ENCODE results near the gene GCLC.
"Not testable (repeated sequence)": the region's sequence is repeated elsewhere in the genome, so short reads cannot be mapped to it uniquely, and the experiment has no call there.

GCLC gene

GRCh38 chr6:53556986-53557715 is 12.2 kb upstream of the GCLC start:
- DNase-seq: peak; percentile 55 to 80 (median 67)

DNA sequence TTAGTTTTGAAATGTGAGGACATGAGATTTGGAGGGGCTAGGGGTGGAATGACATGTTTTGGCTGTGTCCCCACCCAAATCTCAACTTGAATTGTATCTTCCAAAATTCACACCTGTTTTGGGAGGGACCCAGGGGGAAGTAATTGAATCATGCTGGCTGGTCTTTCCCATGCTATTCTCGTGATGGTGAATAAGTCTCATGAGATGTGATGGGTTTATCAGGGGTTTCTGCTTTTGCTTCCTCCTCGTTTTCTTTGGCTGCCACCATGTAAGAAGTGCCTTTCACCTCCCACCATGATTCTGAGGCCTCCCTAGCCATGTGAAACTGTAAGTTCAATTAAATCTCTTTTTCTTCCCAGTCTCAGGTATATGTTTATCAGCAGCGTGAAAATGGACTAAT is 8.7 kb upstream of the GCLC start:
- DNase-seq: not testable (repeated sequence)

DNA sequence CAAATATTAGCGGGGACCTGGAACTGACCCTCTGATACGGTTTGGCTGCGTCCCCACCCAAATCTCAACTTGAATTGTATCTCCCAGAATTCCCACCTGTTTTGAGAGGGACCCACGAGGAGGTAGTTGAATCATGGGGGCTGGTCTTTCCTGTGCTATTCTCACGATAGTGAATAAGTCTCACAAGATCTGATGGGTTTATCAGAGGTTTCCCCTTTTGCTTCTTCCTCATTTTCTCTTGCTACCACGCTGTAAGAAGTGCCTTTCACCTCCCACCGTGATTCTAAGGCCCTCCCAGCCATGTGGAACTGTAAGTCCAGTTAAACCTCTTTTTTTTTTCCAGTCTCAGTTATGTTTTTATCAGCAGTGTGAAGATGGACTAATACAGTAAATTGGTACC is 6.8 kb upstream of the GCLC start:
- DNase-seq: peak; percentile 65 to 91 (median 82)

- peak; percentile 98 to 99 (median 99) for DNase-seq
Measured at GRCh38 chr6:53547811-53548496, 3.1 kb upstream of the GCLC start.

GRCh38 chr6:53547166-53547810 is 2.4 kb upstream of the GCLC start:
- DNase-seq: no peak

- DNase-seq: no peak
Measured at GRCh38 chr6:53546281-53546680, 1.4 kb upstream of the GCLC start.

- DNase-seq: peak in 1 of 4 experiments; percentile 6
Measured at GRCh38 chr6:53544217-53544469, 758 bp downstream of the GCLC start.

DNA sequence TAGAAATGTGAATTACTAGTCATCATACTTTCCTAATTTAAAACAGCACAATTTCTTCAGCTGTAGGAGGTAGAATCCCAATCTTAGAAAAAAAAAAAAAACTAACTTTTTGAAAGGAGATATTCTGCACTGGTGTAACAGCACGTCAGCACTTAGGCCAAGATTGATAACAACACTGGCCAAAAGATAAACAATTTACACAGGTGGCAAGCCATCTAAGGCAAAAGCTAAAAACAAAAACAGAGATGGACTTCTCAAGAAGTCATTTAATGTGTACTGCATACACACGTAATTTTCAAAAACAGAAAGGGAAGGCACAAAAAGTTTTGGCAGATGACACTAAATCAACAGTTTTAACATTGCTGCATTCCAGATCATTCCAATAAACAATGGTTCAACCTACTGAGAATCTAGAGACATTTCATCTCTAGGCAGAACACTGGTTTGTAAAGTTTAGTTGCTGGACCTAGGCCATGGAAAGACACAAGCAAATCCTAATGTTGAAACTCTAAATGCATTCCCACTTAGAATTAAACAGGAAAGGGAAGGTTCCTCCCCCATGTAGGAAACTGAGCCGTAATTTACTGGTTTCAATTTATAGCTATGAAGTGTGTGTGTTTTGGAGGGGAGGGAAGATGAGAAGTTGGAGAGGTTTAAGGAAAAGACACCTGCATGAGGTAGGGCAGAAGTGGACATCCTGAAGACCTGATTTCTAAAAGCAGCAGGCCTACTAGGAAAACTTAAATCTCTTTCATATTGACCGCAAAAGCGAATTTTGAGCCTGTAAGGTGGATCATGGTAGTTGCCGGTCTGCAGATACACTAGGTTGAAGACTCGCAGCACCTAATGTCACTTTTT is 1.3 kb downstream of the GCLC start:
- peak in 3 of 4 experiments; percentile 15 to 29 (median 26) for DNase-seq

GRCh38 chr6:53541900-53542299 is 3.0 kb downstream of the GCLC start:
- DNase-seq: no peak

- peak in 2 of 4 experiments; percentile 29 for DNase-seq
Measured at GRCh38 chr6:53540129-53540692, 4.7 kb downstream of the GCLC start.

DNA sequence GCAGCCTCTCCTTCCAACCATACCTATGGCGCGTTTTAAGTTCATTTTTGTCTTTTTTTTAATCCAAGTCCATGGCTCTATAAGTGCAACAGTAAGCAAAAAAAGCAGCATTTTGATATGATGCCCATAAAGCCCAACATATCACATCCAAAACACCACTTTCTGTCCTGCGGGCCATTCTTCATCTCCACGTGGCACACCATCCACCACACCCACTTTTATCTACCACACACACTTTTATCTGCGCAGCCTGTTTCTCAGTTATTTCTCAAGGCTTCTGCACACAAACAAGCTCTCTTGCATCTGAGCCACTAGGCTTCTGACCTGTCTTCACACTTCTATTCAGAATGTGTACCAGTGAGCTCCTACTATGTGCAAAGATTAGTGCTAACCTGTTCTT is 5.3 kb downstream of the GCLC start:
- DNase-seq: no peak

DNA sequence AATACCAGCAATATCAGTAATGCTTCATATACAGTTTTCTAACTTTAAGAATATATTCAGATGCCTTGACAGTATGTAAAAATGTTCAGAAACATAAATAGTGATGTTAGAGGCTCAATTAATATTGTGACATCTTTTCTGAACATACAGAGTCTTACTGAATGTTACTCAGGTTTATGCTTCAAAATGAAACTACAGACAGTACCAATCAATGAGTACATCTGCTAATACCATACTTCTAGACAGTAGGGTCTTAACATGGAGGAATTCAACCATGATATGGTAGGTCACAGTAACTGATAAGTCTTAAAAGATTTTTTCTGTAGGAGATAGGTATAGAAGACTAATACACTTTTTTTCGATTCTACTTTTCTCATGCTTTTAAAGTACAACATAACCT is 8.3 kb downstream of the GCLC start:
- no peak for DNase-seq

GRCh38 chr6:53532942-53533341 is 12.0 kb downstream of the GCLC start:
- no peak for DNase-seq

GRCh38 chr6:53532061-53532797 is 12.7 kb downstream of the GCLC start:
- DNase-seq: no peak

DNA sequence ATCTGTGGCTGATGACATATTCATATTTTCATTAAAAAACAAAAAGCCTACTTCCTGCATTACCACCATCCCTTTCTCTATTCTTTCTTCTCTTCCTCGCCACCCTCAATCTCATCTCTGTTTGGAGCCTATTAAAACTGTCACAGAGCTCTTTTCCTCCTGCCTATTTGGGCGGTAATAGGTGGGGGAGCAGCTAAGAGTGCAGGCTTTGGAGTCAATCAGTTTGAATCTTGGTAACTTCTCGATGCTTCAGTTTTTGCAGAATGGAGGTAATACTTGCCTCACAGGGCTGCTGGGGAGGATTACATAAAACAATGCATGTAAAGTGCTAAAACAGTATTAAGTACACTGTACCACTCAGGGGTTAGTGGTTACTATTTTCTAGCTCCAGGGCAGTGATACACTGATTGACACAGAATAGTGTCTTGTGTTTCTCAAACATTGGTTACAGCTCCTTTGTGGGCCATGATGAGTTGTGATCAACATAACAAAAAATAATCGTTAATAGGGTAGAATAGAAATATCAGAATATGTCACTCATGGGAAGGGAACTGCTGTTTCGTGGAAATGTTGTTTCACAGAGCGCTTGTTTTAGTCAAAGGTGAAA is 14.0 kb downstream of the GCLC start:
- no peak for DNase-seq

GRCh38 chr6:53530346-53530745 is 14.6 kb downstream of the GCLC start:
- no peak for DNase-seq

DNA sequence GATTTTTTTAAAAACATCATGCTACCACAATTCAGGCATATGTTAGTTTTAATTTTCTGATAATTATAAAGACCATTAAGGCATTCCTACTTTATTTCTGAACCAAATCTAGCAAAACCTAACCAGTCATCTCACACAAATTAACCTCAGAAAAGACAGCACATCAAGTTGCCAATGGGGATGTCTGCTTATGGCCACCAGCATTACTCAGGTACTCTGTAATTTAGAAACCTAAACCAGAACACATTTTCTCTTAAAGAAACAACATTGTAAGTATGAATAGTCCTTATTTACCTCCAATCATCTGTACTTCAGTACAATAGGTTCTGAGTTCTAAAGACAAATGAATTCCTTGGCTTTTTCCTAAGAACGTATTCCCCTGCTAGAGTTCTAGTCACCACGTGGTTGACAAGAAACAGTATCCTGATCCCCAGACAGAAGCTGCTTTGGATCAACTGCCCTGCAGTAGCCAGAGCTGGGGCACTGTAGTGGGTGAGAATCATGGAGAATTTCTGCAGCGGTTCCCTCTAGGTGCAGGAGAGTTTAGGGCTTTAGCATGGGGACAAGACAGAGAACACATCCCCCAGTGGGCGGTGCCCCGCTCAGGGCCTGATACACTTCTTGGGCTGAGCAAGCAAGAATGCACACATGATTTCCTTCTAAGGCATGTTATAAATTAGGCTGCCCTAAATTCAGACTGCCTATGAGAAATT is 15.4 kb downstream of the GCLC start:
- no peak for DNase-seq

- DNase-seq: no peak
Measured at GRCh38 chr6:53528107-53528506, 16.8 kb downstream of the GCLC start.

DNA sequence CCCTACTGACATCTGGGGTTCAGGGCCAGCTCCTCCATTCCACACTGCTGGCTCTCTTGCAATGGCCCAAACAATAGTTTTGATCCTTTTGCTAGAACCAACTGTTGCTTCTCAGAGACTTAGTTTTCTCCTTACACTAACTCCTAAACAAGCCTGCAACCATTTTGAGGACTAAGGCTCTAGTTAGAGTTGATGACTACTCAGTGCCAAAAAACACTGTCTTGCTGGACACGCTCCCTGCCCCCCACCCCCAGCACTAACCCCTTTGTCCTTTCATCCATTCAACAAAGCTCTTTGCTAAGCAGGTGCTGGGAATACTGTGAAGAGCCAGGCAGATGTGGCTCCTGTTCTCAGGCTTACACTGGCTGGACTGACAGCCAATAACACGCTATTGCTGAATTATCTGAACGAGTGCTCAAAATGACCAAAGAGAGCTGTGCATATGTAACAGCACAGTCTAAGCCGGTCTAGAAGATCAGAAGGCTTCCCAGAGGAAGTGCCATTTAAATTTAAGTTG is 17.6 kb downstream of the GCLC start:
- DNase-seq: no peak

GRCh38 chr6:53526000-53526399 is 18.9 kb downstream of the GCLC start:
- no peak for DNase-seq

- DNase-seq: peak in 3 of 4 experiments; percentile 23 to 43 (median 39)
Measured at GRCh38 chr6:53524455-53524815, 20.5 kb downstream of the GCLC start.
